Right lobe of liver (tissue), 6 donors: Measurements from ENCODE around the gene HEMK1. TPM values are rescaled to one million over a fixed set of nuclear protein-coding genes. Genes with fewer than 3 reads are reported as not detected.

Experiments
- ATAC-seq, 4 donors: fragments of 200-7000 bp; cut with Tn5 transposase; one replicate each; pipeline ENCODE4 v1.9.1; 2020; ENCODE audit warnings: mild to moderate bottlenecking in 4 of 4, moderate library complexity in 4 of 4
- DNase-seq, 3 donors: peaks; one replicate each; pipeline ENCODE4 v3.0.0-alpha.2; 2020
- H3K27ac ChIP-seq, 3 donors: fragments of 200-600 bp; one replicate each; pipeline ENCODE4 v1.8.0; 2022
- H3K27me3 ChIP-seq, 2 donors: fragments of 200-600 bp; one replicate each; pipeline ENCODE4 v1.8.0; 2022
- H3K36me3 ChIP-seq, 4 donors: fragments of 200-600 bp; sonication (generic) in 1 of 4; one replicate each; pipeline versions ENCODE4 v1.5.1 to v1.8.0; 2017 to 2022; ENCODE audit warnings: control low read depth in 1 of 4
- H3K4me1 ChIP-seq, 4 donors: fragments of 200-600 bp; sonication (generic) in 1 of 4; one replicate each; pipeline versions ENCODE4 v1.5.1 to v1.8.0; 2017 to 2022; ENCODE audit warnings: control low read depth in 1 of 4
- H3K4me3 ChIP-seq, 3 donors: fragments of 200-600 bp; one replicate each; pipeline ENCODE4 v1.8.0; 2022
- H3K9me3 ChIP-seq, 4 donors: fragments of 200-600 bp; sonication (generic) in 1 of 4; one replicate each; pipeline versions ENCODE4 v1.5.1 to v1.8.0; 2017 to 2022; ENCODE audit warnings: control low read depth in 1 of 4
- CTCF ChIP-seq, 4 donors: fragments of 200-600 bp in 3 of 4; fragments of 450-650 bp in 1 of 4; IDR thresholded peaks; one replicate each; pipeline versions ENCODE4 v1.5.1 to v1.8.0; 2016 to 2022; ENCODE audit warnings: antibody characterized with exemption in 4 of 4, mild to moderate bottlenecking in 2 of 4
- POLR2A ChIP-seq: fragments of 450-650 bp; IDR thresholded peaks from one replicate; pipeline ENCODE4 v1.6.1; 2017; ENCODE audit warnings: antibody characterized with exemption, mild to moderate bottlenecking
- WGBS: methylation state at CpG from one replicate; pipeline ENCODE4 v1.1.6; 2018; ENCODE audit warnings: low coverage, low lambda C conversion rate; ENCODE audit not compliant: insufficient coverage; ENCODE audit errors: missing lambda C conversion rate; 5-methylcytosine and 5-hydroxymethylcytosine counted together
- intact Hi-C, 2 donors: fragments of 100-400 bp; cut with DNase I; formaldehyde crosslinking; loops; one replicate each; pipeline versions ENCODE4 v1.11.2 to v1.14.1; 2022
- total RNA-seq, 6 experiments: library from RNA; depleted of rRNA in 2 of 6; stranded (reverse); fragments of >200 nt in 2 of 6; fragmentation: NEBNext Ultra II Directional in 3 of 6; extraction: Animal tissue kit (Norgen Biotek cat#: 25700) in 3 of 6; gene quantifications; one replicate each; pipeline versions ENCODE4 v1.1.0 to v1.2.4, GENCODE V29; 2016 to 2023
- donor health status: DM: no; HTN: yes; CAD: no.
- donor health status: DM: no; HTN: no; CAD: no.
- donor health status: DM: no; HTN: no; CAD: no.
- donor health status: DM: no; HTN: yes; CAD: no.
- donor health status: DM: no; HTN: yes; CAD: no.

The HEMK1 gene
- total RNA-seq, 6 experiments from 2014 or later: 10.5 to 19.4 (median 14.0) TPM

- ATAC-seq (peak in 3 of 4 donors; percentile 2 to 17 (median 14)), DNase-seq (no peak)
- 95% methylated on average over 2 of the region's 2 CpGs for WGBS
- no peaks in the 10 kb centered on the region for H3K9me3 ChIP-seq
- peaks cover 0 to 68% (median 37%) of the 10 kb centered on the region in 4 donors for H3K4me1 ChIP-seq
- intact Hi-C loops: no loop called here
- no peaks in the 10 kb centered on the region for H3K27me3 ChIP-seq
- H3K4me3 ChIP-seq: no peak overlapping the region
- TF ChIP-seq CTCF (IDR thresholded peaks at IDR 0.05): no peak
- TF ChIP-seq POLR2A: no peak
- H3K36me3 ChIP-seq: peaks cover 0 to 3% (median 0%) of the 10 kb centered on the region in 4 donors
- H3K27ac ChIP-seq: peak overlapping the region in 2 of 3 donors; percentile 60 to 88
Measured at GRCh38 chr3:50581459-50581842, 12.1 kb downstream of the HEMK1 start.

- WGBS: 21% methylated on average over 5 of the region's 9 CpGs
- peaks cover 0 to 74% (median 40%) of the 10 kb centered on the region in 4 donors for H3K4me1 ChIP-seq
- intact Hi-C loops: no loop called here
Measured at GRCh38 chr3:50582083-50582482, 12.8 kb downstream of the HEMK1 start.

GRCh38 chr3:50583897-50584296 lies 14.6 kb downstream of the HEMK1 start:
- no peaks in the 10 kb centered on the region for H3K9me3 ChIP-seq
- no peak overlapping the region for H3K4me3 ChIP-seq
- ATAC-seq: peak; percentile 31 to 67 (median 48)
- intact Hi-C loops: no loop called here
- H3K27ac ChIP-seq: peak overlapping the region; percentile 76 to 88 (median 88)
- DNase-seq: peak; percentile 84 to 95 (median 89)
- WGBS: 27% methylated on average over 2 of the region's 6 CpGs
- H3K4me1 ChIP-seq: peaks cover 0 to 92% (median 49%) of the 10 kb centered on the region in 4 donors
- TF ChIP-seq CTCF (IDR thresholded peaks at IDR 0.05) (no peak), POLR2A (no peak)
- H3K36me3 ChIP-seq: no peaks in the 10 kb centered on the region
- H3K27me3 ChIP-seq: no peaks in the 10 kb centered on the region

More at GRCh38 chr3:50582083-50582482, 12.8 kb downstream of the HEMK1 start:
- no peak for TF ChIP-seq CTCF (IDR thresholded peaks at IDR 0.05)
- TF ChIP-seq POLR2A: no peak
- Histone ChIP-seq H3K9me3 (no peaks in the 10 kb centered on the region), H3K4me3 (no peak overlapping the region), H3K27me3 (no peaks in the 10 kb centered on the region), H3K27ac (peak overlapping the region; percentile 76 to 88 (median 88)), H3K36me3 (peaks cover 0 to 3% (median 0%) of the 10 kb centered on the region in 4 donors)
- ATAC-seq (peak; percentile 10 to 49 (median 30)), DNase-seq (peak in 2 of 3 donors; percentile 79 to 83)

GRCh38 chr3:50584391-50584790 lies 15.1 kb downstream of the HEMK1 start:
- no peak for ATAC-seq
- peak overlapping the region; percentile 66 to 88 (median 73) for H3K27ac ChIP-seq
- WGBS: 29% methylated on average over 2 of the region's 2 CpGs
- no peaks in the 10 kb centered on the region for H3K9me3 ChIP-seq
- no peak overlapping the region for H3K4me3 ChIP-seq
- no peaks in the 10 kb centered on the region for H3K36me3 ChIP-seq
- no peak for TF ChIP-seq CTCF (IDR thresholded peaks at IDR 0.05)
- no peak for TF ChIP-seq POLR2A
- no peaks in the 10 kb centered on the region for H3K27me3 ChIP-seq
- H3K4me1 ChIP-seq: peaks cover 0 to 95% (median 51%) of the 10 kb centered on the region in 4 donors
- no peak for DNase-seq
- intact Hi-C loops: no loop called here
